Measurements from ENCODE around the gene ADSL. TPM values are rescaled to one million over a fixed set of nuclear protein-coding genes. Genes with fewer than 3 reads are reported as not detected.

Gene ADSL
- total and polyA plus RNA-seq, 2 donors (not counting 1 experiment from before 2014, with no cell fraction given) = 61.0 to 63.8 TPM

GRCh38 chr22:40325315-40325714 lies 21.0 kb upstream of the ADSL start:
- H3K9me3 Mint-ChIP-seq (ENCODE audit: insufficient read depth) = no peaks in the 10 kb centered on the region
- ATAC-seq (ENCODE audit: low read depth) (no peak), DNase-seq (no peak)
- H3K27ac ChIP-seq (ENCODE audit: low read length in 2 of 2) = no peak overlapping the region
- peaks cover 4 to 68% of the 10 kb centered on the region in 2 experiments for H3K36me3 ChIP-seq (replicated peaks in 1 of 2; ENCODE audit: control extremely low read depth in 1 of 2, control insufficient read depth in 1 of 2, extremely low read depth in 1 of 2, insufficient read depth in 2 of 2, low read length in 1 of 2)
- ChIA-PET CTCF (no interaction called here), POLR2A (interaction anchor here (1.2 kb wide), 1 partner anchor 110 kb away, joined by 4 read pairs; no protein-coding TSS in a partner anchor)
- no peaks in the 10 kb centered on the region for H3K27me3 Mint-ChIP-seq
- no peak for TF ChIP-seq EZH2 (IDR thresholded peaks at IDR 0.05; ENCODE audit: borderline replicate concordance, insufficient read depth, low read depth, low read length, poor library complexity, severe bottlenecking)
- TF ChIP-seq CTCF (IDR thresholded peaks at IDR 0.05) = no peak
- no peaks in the 10 kb centered on the region for H3K9me3 ChIP-seq (ENCODE audit: control extremely low read depth in 1 of 3, control insufficient read depth in 2 of 3, insufficient read depth in 1 of 3, low read length in 2 of 3)
- intact Hi-C loops (cut with micrococcal nuclease) = no loop called here
- H3K4me1 ChIP-seq (ENCODE audit: control insufficient read depth in 2 of 2, insufficient read depth in 2 of 2, low read length in 2 of 2) = no peaks in the 10 kb centered on the region
- no peak overlapping the region for H3K4me3 Mint-ChIP-seq
- H3K4me2 ChIP-seq (replicated peaks; ENCODE audit: low read depth, low read length, poor library complexity, severe bottlenecking) = no peak overlapping the region
- peak overlapping the region; percentile 61 for H3K27ac Mint-ChIP-seq
- H4K20me1 ChIP-seq (ENCODE audit: control insufficient read depth, insufficient read depth, low read length, poor library complexity, severe bottlenecking) = no peaks in the 10 kb centered on the region
- no peaks in the 10 kb centered on the region for H3K79me2 ChIP-seq (ENCODE audit: control insufficient read depth, insufficient read depth, low read length)
- H3K4me3 ChIP-seq (ENCODE audit: control extremely low read depth in 1 of 5, extremely low read depth in 1 of 5, insufficient read depth in 1 of 5, low read depth in 2 of 5, low read length in 4 of 5) = no peak overlapping the region
- H2AFZ ChIP-seq (ENCODE audit: insufficient read depth, low read depth, low read length, poor library complexity, severe bottlenecking) = no peak overlapping the region
- H3K27me3 ChIP-seq (replicated peaks in 1 of 4; ENCODE audit: control extremely low read depth in 1 of 4, control insufficient read depth in 3 of 4, insufficient read depth in 4 of 4, low read length in 3 of 4) = no peaks in the 10 kb centered on the region
- no peak overlapping the region for H3K9ac ChIP-seq (ENCODE audit: low read length)
- H3K4me1 Mint-ChIP-seq = peaks cover 10% of the 10 kb centered on the region
- WGBS (ENCODE audit: insufficient coverage) = 84% methylated on average over 4 of the region's 6 CpGs

- POLR2A ChIA-PET = interaction anchor here (0.6 kb wide), 1 partner anchor 25 kb away, joined by 3 read pairs; no protein-coding TSS in a partner anchor
Observed at GRCh38 chr22:40326905-40327735, 19.2 kb upstream of the ADSL start.

More at GRCh38 chr22:40326905-40327735, 19.2 kb upstream of the ADSL start:
- Histone ChIP-seq H3K27me3 (replicated peaks in 1 of 4; ENCODE audit: control extremely low read depth in 1 of 4, control insufficient read depth in 3 of 4, insufficient read depth in 4 of 4, low read length in 3 of 4) (no peaks in the 10 kb centered on the region), H3K27ac (ENCODE audit: low read length in 2 of 2) (peak overlapping the region in 1 of 2 donors; percentile 47), H3K36me3 (replicated peaks in 1 of 2; ENCODE audit: control extremely low read depth in 1 of 2, control insufficient read depth in 1 of 2, extremely low read depth in 1 of 2, insufficient read depth in 2 of 2, low read length in 1 of 2) (peaks cover 1 to 61% of the 10 kb centered on the region in 2 experiments), H3K9me3 (ENCODE audit: control extremely low read depth in 1 of 3, control insufficient read depth in 2 of 3, insufficient read depth in 1 of 3, low read length in 2 of 3) (no peaks in the 10 kb centered on the region), H3K4me1 (ENCODE audit: control insufficient read depth in 2 of 2, insufficient read depth in 2 of 2, low read length in 2 of 2) (no peaks in the 10 kb centered on the region), H3K9ac (ENCODE audit: low read length) (no peak overlapping the region), H3K4me2 (replicated peaks; ENCODE audit: low read depth, low read length, poor library complexity, severe bottlenecking) (no peak overlapping the region), H3K4me3 (ENCODE audit: control extremely low read depth in 1 of 5, extremely low read depth in 1 of 5, insufficient read depth in 1 of 5, low read depth in 2 of 5, low read length in 4 of 5) (no peak overlapping the region), H2AFZ (ENCODE audit: insufficient read depth, low read depth, low read length, poor library complexity, severe bottlenecking) (no peak overlapping the region), H4K20me1 (ENCODE audit: control insufficient read depth, insufficient read depth, low read length, poor library complexity, severe bottlenecking) (no peaks in the 10 kb centered on the region), H3K79me2 (ENCODE audit: control insufficient read depth, insufficient read depth, low read length) (no peaks in the 10 kb centered on the region)
- intact Hi-C loops (cut with micrococcal nuclease) = no loop called here
- Mint-ChIP-seq H3K4me3 (no peak overlapping the region), H3K27me3 (no peaks in the 10 kb centered on the region), H3K9me3 (ENCODE audit: insufficient read depth) (no peaks in the 10 kb centered on the region), H3K27ac (peak overlapping the region; percentile 34), H3K4me1 (peaks cover 10% of the 10 kb centered on the region)
- DNase-seq (no peak), ATAC-seq (ENCODE audit: low read depth) (no peak)
- TF ChIP-seq CTCF (IDR thresholded peaks at IDR 0.05) (no peak), EZH2 (IDR thresholded peaks at IDR 0.05; ENCODE audit: borderline replicate concordance, insufficient read depth, low read depth, low read length, poor library complexity, severe bottlenecking) (no peak)
- CTCF ChIA-PET = interaction anchor here (1.7 to 1.9 kb wide), 2 partner anchors 21 to 319 kb away, joined by 4 to 6 read pairs; no protein-coding TSS in a partner anchor
- no CpG with 5 or more reads among the region's 10 CpGs for WGBS (ENCODE audit: insufficient coverage)

All from B cell (primary cell).